H1 (cell line): ENCODE results near the gene ABCB11. TPM values are rescaled to one million over a fixed set of nuclear protein-coding genes. Genes with fewer than 3 reads are reported as not detected.

Experiments used
- ATF2 ChIP-seq: IDR thresholded peaks from 2 replicates; pipeline ENCODE4 v1.6.1; 2012; ENCODE audit warnings: low read length, inconsistent platforms
- BCL11A ChIP-seq, 2 experiments: IDR thresholded peaks; one replicate each; pipeline ENCODE4 v1.6.1; 2011; ENCODE audit warnings: low read depth in 2 of 2, low read length in 2 of 2, mild to moderate bottlenecking in 2 of 2
- BRCA1 ChIP-seq: IDR thresholded peaks from 2 replicates; pipeline ENCODE4 v1.6.1; 2012; ENCODE audit warnings: low read depth, low read length, improper control_type of control experiment
- CBX8 ChIP-seq: fragments of 300-800, 300-1000 bp; sonication (generic); IDR thresholded peaks from 2 replicates; pipeline ENCODE4 v1.7.1; 2016; ENCODE audit warnings: low read depth, low read length, borderline replicate concordance
- CEBPB ChIP-seq: IDR thresholded peaks from 2 replicates; pipeline ENCODE4 v1.6.1; 2012; ENCODE audit warnings: low read depth, low read length
- EZH2 ChIP-seq: fragments of 200-600 bp; sonication (generic); IDR thresholded peaks from 2 replicates; pipeline ENCODE4 v1.7.1; 2012; ENCODE audit warnings: low read depth, mild to moderate bottlenecking, moderate library complexity, low read length, inconsistent platforms; ENCODE audit not compliant: severe bottlenecking
- FOSL1 ChIP-seq: IDR thresholded peaks from 2 replicates; pipeline ENCODE4 v1.6.1; 2011; ENCODE audit warnings: mild to moderate bottlenecking, low read depth, low read length, moderate library complexity; ENCODE audit not compliant: insufficient read depth
- GABPA ChIP-seq: IDR thresholded peaks from 2 replicates; pipeline ENCODE4 v1.6.1; 2011; ENCODE audit warnings: mild to moderate bottlenecking, low read length, moderate library complexity, borderline replicate concordance; ENCODE audit not compliant: insufficient read depth
- GTF2F1 ChIP-seq: IDR thresholded peaks from 2 replicates; pipeline ENCODE4 v1.6.1; 2012; ENCODE audit warnings: low read depth, low read length, improper control_type of control experiment, borderline replicate concordance
- JUN ChIP-seq: IDR thresholded peaks from 2 replicates; pipeline ENCODE4 v1.6.1; 2011; ENCODE audit warnings: low read depth, mild to moderate bottlenecking, improper control_type of control experiment, low read length
- JUND ChIP-seq: IDR thresholded peaks from 2 replicates; pipeline ENCODE4 v1.6.1; 2011; ENCODE audit warnings: mild to moderate bottlenecking, improper control_type of control experiment, low read length
- KDM4A ChIP-seq: IDR thresholded peaks from one replicate; pipeline ENCODE4 v1.7.1; 2012; ENCODE audit warnings: low read depth, mild to moderate bottlenecking, moderate library complexity, low read length, inconsistent platforms; ENCODE audit not compliant: severe bottlenecking
- KDM5A ChIP-seq: fragments of 200-600 bp; IDR thresholded peaks from 2 replicates; pipeline ENCODE4 v1.7.1; 2012; ENCODE audit warnings: mild to moderate bottlenecking, low read length, inconsistent platforms, mixed read lengths
- MAFK ChIP-seq: IDR thresholded peaks from 2 replicates; pipeline ENCODE4 v1.6.1; 2012; ENCODE audit warnings: low read depth, mild to moderate bottlenecking, improper control_type of control experiment, low read length
- NANOG ChIP-seq: IDR thresholded peaks from 2 replicates; pipeline ENCODE4 v1.6.1; 2011; ENCODE audit warnings: low read length, low read depth, mild to moderate bottlenecking, inconsistent platforms; ENCODE audit not compliant: insufficient read depth, poor library complexity, severe bottlenecking
- PHF8 ChIP-seq: fragments of 200-600 bp; sonication (generic); conservative IDR thresholded peaks from 2 replicates; pipeline ENCODE4 v1.7.1; 2012; ENCODE audit warnings: low read depth, mild to moderate bottlenecking, inconsistent platforms, low read length, moderate library complexity
- RAD21 ChIP-seq, 2 experiments: IDR thresholded peaks in 1 of 2; conservative IDR thresholded peaks in 1 of 2; 2 replicates each; pipeline ENCODE4 v1.6.1; 2011; ENCODE audit warnings: low read depth in 2 of 2, low read length in 2 of 2, improper control_type of control experiment in 1 of 2, inconsistent platforms in 1 of 2, mild to moderate bottlenecking in 1 of 2, moderate library complexity in 1 of 2
- SAP30 ChIP-seq: fragments of 300-600 bp; sonication (generic); IDR thresholded peaks from 2 replicates; pipeline ENCODE4 v1.7.1; 2012; ENCODE audit warnings: low read length, moderate library complexity, mild to moderate bottlenecking, inconsistent platforms; ENCODE audit not compliant: insufficient read depth, insufficient replicate concordance
- SIRT6 ChIP-seq: IDR thresholded peaks from one replicate; pipeline ENCODE4 v1.7.1; 2012; ENCODE audit warnings: low read length, inconsistent platforms
- SP4 ChIP-seq: IDR thresholded peaks from 2 replicates; pipeline ENCODE4 v1.6.1; 2012; ENCODE audit warnings: low read length, inconsistent platforms
- SRF ChIP-seq: IDR thresholded peaks from 2 replicates; pipeline ENCODE4 v1.6.1; 2011; ENCODE audit warnings: mild to moderate bottlenecking, low read depth, low read length, moderate library complexity
- TAF1 ChIP-seq: IDR thresholded peaks from 2 replicates; pipeline ENCODE4 v1.6.1; 2011; ENCODE audit warnings: mild to moderate bottlenecking, low read depth, low read length
- YY1 ChIP-seq: IDR thresholded peaks from 2 replicates; pipeline ENCODE4 v1.6.1; 2011; ENCODE audit warnings: low read depth, mild to moderate bottlenecking, low read length
- polyA plus RNA-seq, 7 experiments: library from polyadenylated mRNA; depleted of rRNA in 3 of 7; stranded (reverse) in 5 of 7; unstranded in 2 of 7; fragments of >200 nt in 5 of 7; fragments of 200-250 nt in 2 of 7; gene quantifications; 1 replicate in 5 of 7; 2 replicates in 1 of 7; 4 replicates in 1 of 7; pipeline versions ENCODE4 v1.2.1 to v1.2.3, GENCODE V29; 2011 to 2013; ENCODE audit warnings: missing spikeins in 2 of 7, mixed read lengths in 2 of 7
- total RNA-seq: library from RNA; stranded (reverse); fragmentation: NEBNext Ultra II Directional; extraction: Animal tissue kit (Norgen Biotek cat#: 25700); gene quantifications from 2 replicates; pipeline ENCODE4 v1.2.1, GENCODE V29; 2021

Gene ABCB11
- total and polyA plus RNA-seq, 2 of the 8 experiments (the other 6 are each of a cell fraction or from before 2014, with no cell fraction given) = not detected

- TF ChIP-seq PHF8 (peak; percentile 75), CEBPB (no peak), SP4 (no peak), MAFK (no peak), RAD21 (IDR thresholded peaks at IDR 0.05 in 1 of 2, conservative IDR thresholded peaks at IDR 0.05 in 1 of 2; ENCODE audit: low read depth in 2 of 2, low read length in 2 of 2) (no peak), SIRT6 (no peak), TAF1 (peak; percentile 70), CBX8 (no peak), BCL11A (IDR thresholded peaks at IDR 0.05; ENCODE audit: low read depth in 2 of 2, low read length in 2 of 2) (no peak), YY1 (peak; percentile 95), NANOG (no peak), SAP30 (peak; percentile 93), EZH2 (no peak), KDM4A (peak; percentile 65), GABPA (no peak), BRCA1 (peak; percentile 27; the same call in 1 of the 2 replicates), JUN (no peak), KDM5A (peak; percentile 82; the same call in 1 of the 2 replicates), ATF2 (no peak), SRF (no peak), JUND (no peak), FOSL1 (no peak), GTF2F1 (no peak)
These were observed 140.9 kb downstream of the ABCB11 start, which contains the start of gene SPC25 (continued) for GRCh38 chr2:168890006-168890782.
